K562 (cell line): ENCODE results near the gene CHAC1. TPM values are rescaled to one million over a fixed set of nuclear protein-coding genes. Genes with fewer than 3 reads are reported as not detected.

ENCODE experiments used
- ATAC-seq: fragments of 200-7000 bp; cut with Tn5 transposase; 3 replicates; pipeline ENCODE4 v1.9.1; 2020; ENCODE audit warnings: moderate library complexity
- BruUV-seq: library from RNA; stranded (reverse); fragments of 400-500 nt; replicated peaks from 2 replicates; lab custom pipeline; 2021; lab: Mats Ljungman, UMichigan
- CTCF ChIA-PET: fragments of 300-600 bp; formaldehyde crosslinking; extraction: SDS; loops from one replicate; lab custom pipeline; 2021; ENCODE audit warnings: low intra/inter-chr PET ratio; lab: Yijun Ruan, JAX
- POLR2A ChIA-PET: fragments of 300-600, 350-650 bp; sonication (Branson Sonifier 250); formaldehyde crosslinking; extraction: SDS; loops from one replicate; lab custom pipeline; 2021; ENCODE audit warnings: antibody characterized with exemption, inconsistent platforms; lab: Yijun Ruan, JAX
- DNase-seq, 4 experiments: peaks; one replicate each; pipeline versions ENCODE4 v3.0.0 to v3.0.0-alpha.2; 2011 to 2018; ENCODE audit warnings: low spot score in 3 of 4, mixed read lengths in 3 of 4; ENCODE audit errors: extremely low read depth in 1 of 4
- FAIRE-seq: peaks from 2 replicates; lab custom pipeline; 2011; peaks lifted over from hg19 to GRCh38; lab: Jason Lieb, UNC
- H2AFZ ChIP-seq: 2 replicates; pipeline ENCODE4 v1.6.0; 2011; ENCODE audit warnings: low read depth, low read length, control low read depth, inconsistent platforms
- H3K27ac ChIP-seq: fragments of 200-600 bp; 3 replicates; pipeline ENCODE4 v1.8.0; 2011; ENCODE audit warnings: low read depth, mild to moderate bottlenecking, control low read depth, inconsistent platforms, low read length, moderate library complexity, mixed read lengths; ENCODE audit errors: extremely low read depth
- H3K27me3 ChIP-seq, 2 experiments: fragments of 300-600 bp in 1 of 2; 2 replicates in 1 of 2; 3 replicates in 1 of 2; pipeline versions ENCODE4 v1.6.0 to v1.8.0; 2011; ENCODE audit warnings: inconsistent platforms in 2 of 2, low read length in 2 of 2, mild to moderate bottlenecking in 1 of 2, mixed read lengths in 1 of 2, moderate library complexity in 1 of 2; ENCODE audit not compliant: control insufficient read depth in 2 of 2, insufficient read depth in 2 of 2
- H3K36me3 ChIP-seq: fragments of 300-600 bp; 3 replicates; pipeline ENCODE4 v1.8.0; 2011; ENCODE audit warnings: mild to moderate bottlenecking, low read length, inconsistent platforms; ENCODE audit not compliant: control insufficient read depth, insufficient read depth
- H3K4me1 ChIP-seq, 2 experiments: fragments of 200-600 bp in 1 of 2; replicated peaks in 1 of 2; 2 replicates in 1 of 2; 3 replicates in 1 of 2; pipeline versions ENCODE4 v1.5.1 to v1.8.0; 2011; ENCODE audit warnings: inconsistent platforms in 2 of 2, low read length in 2 of 2, mild to moderate bottlenecking in 1 of 2, mixed read lengths in 1 of 2, moderate library complexity in 1 of 2; ENCODE audit not compliant: control insufficient read depth in 2 of 2, insufficient read depth in 2 of 2
- H3K4me2 ChIP-seq: 2 replicates; pipeline ENCODE4 v1.6.1; 2011; ENCODE audit warnings: low read length, control low read depth, inconsistent platforms, mixed read lengths; ENCODE audit not compliant: insufficient read depth
- H3K4me3 ChIP-seq: fragments of 200-600 bp; sonication (generic), shearing (Covaris generic); 2 replicates; pipeline ENCODE4 v1.5.1; 2016; ENCODE audit warnings: control low read depth, inconsistent platforms
- H3K79me2 ChIP-seq: fragments of 200-600 bp; 3 replicates; pipeline ENCODE4 v1.8.0; 2011; ENCODE audit warnings: low read length, inconsistent platforms; ENCODE audit not compliant: control insufficient read depth, insufficient read depth
- H3K9ac ChIP-seq, 2 experiments: 2 replicates each; pipeline versions ENCODE4 v1.6.0 to v1.6.1; 2011; ENCODE audit warnings: low read depth in 2 of 2, low read length in 2 of 2, control low read depth in 1 of 2, inconsistent platforms in 1 of 2, mild to moderate bottlenecking in 1 of 2, mixed read lengths in 1 of 2; ENCODE audit not compliant: insufficient read depth in 1 of 2
- H3K9me1 ChIP-seq: one replicate; pipeline ENCODE4 v1.6.0; 2011; ENCODE audit warnings: inconsistent platforms, mild to moderate bottlenecking, low read length, moderate library complexity; ENCODE audit not compliant: control insufficient read depth, insufficient read depth
- H3K9me3 ChIP-seq: replicated peaks from 2 replicates; pipeline ENCODE4 v1.5.1; 2011; ENCODE audit warnings: low read depth, low read length, inconsistent platforms; ENCODE audit not compliant: control insufficient read depth, insufficient read depth
- H4K20me1 ChIP-seq: replicated peaks from 2 replicates; pipeline ENCODE4 v1.6.1; 2011; ENCODE audit warnings: low read length, inconsistent platforms, mixed read lengths; ENCODE audit not compliant: control insufficient read depth, insufficient read depth
- NFE2L1 ChIP-seq: fragments of 450-650 bp; IDR thresholded peaks from 2 replicates; pipeline ENCODE4 v1.6.1; 2016; ENCODE audit warnings: missing genetic modification characterization, low read depth, mild to moderate bottlenecking, missing compliant biosample characterization, moderate library complexity, borderline replicate concordance
- NFIC ChIP-seq: fragments of 450-650 bp; IDR thresholded peaks from 2 replicates; pipeline ENCODE4 v1.6.1; 2017; ENCODE audit warnings: mild to moderate bottlenecking, inconsistent platforms
- POLR2G ChIP-seq: fragments of 200-400 bp; formaldehyde crosslinking; IDR thresholded peaks from 2 replicates; pipeline ENCODE4 v1.6.1; 2017; ENCODE audit warnings: low read depth, mild to moderate bottlenecking, antibody characterized with exemption, low read length, moderate library complexity
- SPI1 ChIP-seq: IDR thresholded peaks from 2 replicates; pipeline ENCODE4 v1.6.1; 2011; ENCODE audit warnings: low read depth, low read length, control low read depth, borderline replicate concordance
- SRF ChIP-seq, 2 experiments: fragments of 250-450, 450-650 bp in 1 of 2; sonication (Bioruptor Pico) in 1 of 2; sonication (generic) in 1 of 2; formaldehyde crosslinking; IDR thresholded peaks; 2 replicates each; pipeline versions ENCODE4 v1.5.0 to v1.5.1; 2020 to 2022; ENCODE audit warnings: mild to moderate bottlenecking in 1 of 2, missing genetic modification reagents in 1 of 2
- WGBS: fragments of 100-300 bp; shearing (Covaris generic); methylation state at CpG from one replicate; pipeline ENCODE4 v1.1.6; 2016; ENCODE audit warnings: low coverage, mixed read lengths; ENCODE audit not compliant: insufficient coverage; ENCODE audit errors: missing lambda C conversion rate; 5-methylcytosine and 5-hydroxymethylcytosine counted together
- in situ Hi-C: fragments of 300-500 bp; cut with MboI; formaldehyde crosslinking; loops from 4 replicates; pipeline ENCODE4 v1.15.0; 2018; ENCODE audit warnings: inconsistent platforms, mixed read lengths
- intact Hi-C: fragments of 100-400 bp; cut with micrococcal nuclease; formaldehyde crosslinking; loops from 2 replicates; pipeline ENCODE4 v1.14.2; 2022
- polyA plus RNA-seq, 8 experiments: library from polyadenylated mRNA; depleted of rRNA in 4 of 8; stranded (reverse) in 5 of 8; unstranded in 3 of 8; fragments of >200 nt; fragmentation: Nextera tagmentation in 2 of 8; fragmentation: Illumina TruSeq in 1 of 8; extraction: Ambion mirVana in 2 of 8; extraction: Trizol in 1 of 8; gene quantifications; 2 replicates each; pipeline versions ENCODE4 v1.2.1 to v1.2.3, GENCODE V29; 2011 to 2014; ENCODE audit warnings: inconsistent platforms in 1 of 8, missing spikeins in 1 of 8
- total RNA-seq, 7 experiments: library from RNA; depleted of rRNA in 6 of 7; stranded (reverse); fragments of >200 nt in 6 of 7; fragmentation: Illumina TruSeq in 2 of 7; extraction: Trizol in 2 of 7; gene quantifications; 2 replicates each; pipeline versions ENCODE4 v1.2.1 to v1.2.3, GENCODE V29; 2011 to 2021; ENCODE audit warnings: low replicate concordance in 1 of 7
- TF ChIP-seq, protein P1 (sequence below): conservative IDR thresholded peaks from 2 replicates; pipeline ENCODE4 v1.6.1; 2011; ENCODE audit warnings: low read depth, mild to moderate bottlenecking, low read length; ENCODE audit not compliant: control insufficient read depth
- TF ChIP-seq, protein P2 (sequence below), 2 experiments: fragments of 450-650 bp in 1 of 2; sonication (generic) in 1 of 2; formaldehyde crosslinking in 1 of 2; IDR thresholded peaks; 2 replicates each; pipeline versions ENCODE4 v1.7.1 to v1.9.0; 2016 to 2022; ENCODE audit warnings: inconsistent platforms in 1 of 2, mild to moderate bottlenecking in 1 of 2, missing genetic modification reagents in 1 of 2

The CHAC1 gene
- total and polyA plus RNA-seq, 9 of the 15 experiments (the other 6 are each of a cell fraction or from before 2014, with no cell fraction given) = 0.47 to 39.0 (median 7.5) TPM

DNA sequence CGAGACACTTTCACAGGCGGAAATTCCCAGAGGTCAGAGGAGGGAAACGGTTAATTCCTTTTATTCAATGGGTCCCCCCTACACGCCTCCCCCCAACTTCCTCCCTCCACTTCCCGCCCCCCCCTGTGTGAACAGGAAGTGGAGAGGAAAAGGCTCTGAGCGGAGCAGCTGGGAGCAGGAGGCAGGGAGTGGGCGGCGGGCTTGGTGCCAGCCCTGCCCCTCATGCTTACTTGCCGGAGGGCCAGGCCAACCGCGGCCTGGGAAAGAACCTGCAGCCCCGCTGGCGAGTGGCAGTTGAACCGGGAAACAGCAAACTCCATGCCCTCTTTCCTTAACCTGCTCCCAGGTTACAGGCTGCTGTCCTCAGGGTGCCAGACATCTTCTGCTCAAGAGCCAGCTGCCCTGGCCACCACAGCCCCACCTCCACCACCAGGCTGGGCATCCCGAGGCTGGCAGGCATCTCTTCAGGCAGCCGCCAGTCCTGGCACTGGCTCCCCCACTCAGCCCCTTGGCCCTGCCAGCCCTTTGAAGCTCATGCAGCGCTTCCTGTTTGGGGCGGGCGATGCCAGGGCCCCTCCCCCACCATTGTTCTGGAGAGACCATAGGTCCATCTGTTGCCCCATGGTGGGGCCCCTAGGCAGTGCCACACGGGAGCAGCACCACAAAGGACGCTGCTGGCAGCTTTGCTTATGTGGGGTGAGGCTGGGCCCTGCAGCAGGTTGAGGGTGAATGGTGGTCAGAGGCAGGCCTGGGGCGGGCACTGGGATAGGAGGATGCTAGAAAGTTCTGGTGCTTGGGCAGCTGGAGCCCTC is 46.1 kb upstream of the CHAC1 start:
- Histone ChIP-seq H3K27ac (peak overlapping the region; percentile 52; the same call in 2 of the 3 replicates), H3K4me3 (peak overlapping the region; percentile 34), H3K9me3 (no peaks in the 10 kb centered on the region), H3K36me3 (peaks cover 20% of the 10 kb centered on the region; the same call in 2 of the 3 replicates), H3K79me2 (no peaks in the 10 kb centered on the region), H3K4me1 (peaks cover 11 to 27% of the 10 kb centered on the region in 2 experiments; a peak in 4 of 5 replicates), H2AFZ (peak overlapping the region; percentile 78), H3K9me1 (no peaks in the 10 kb centered on the region), H3K4me2 (peak overlapping the region; percentile 76), H4K20me1 (peaks cover 20% of the 10 kb centered on the region; the same call in 1 of the 2 replicates), H3K9ac (peak overlapping the region; percentile 38 to 92; a peak in 3 of 4 replicates), H3K27me3 (no peaks in the 10 kb centered on the region)
- WGBS = 57% methylated on average over 16 of the region's 22 CpGs
- in situ Hi-C loops (loop anchor here (5.0 kb wide), 1 partner anchor 115 kb away; no protein-coding TSS in a partner anchor), intact Hi-C loops (loop anchor here (1.0 to 5.0 kb wide), 2 partner anchors 60 to 115 kb away; no protein-coding TSS in a partner anchor)
- POLR2A ChIA-PET = interaction anchor here (0.5 to 1.7 kb wide), 4 partner anchors 9 to 118 kb away, joined by 3 to 10 read pairs (median 4); no protein-coding TSS in a partner anchor
- ATAC-seq (no peak), DNase-seq (peak in 1 of 4 experiments; percentile 49), FAIRE-seq (no peak)
- CTCF ChIA-PET = interaction anchor here (0.8 to 5.5 kb wide), 3 partner anchors 111 to 278 kb away, joined by 3 to 74 read pairs (median 58); no protein-coding TSS in a partner anchor
- no TSS peak for BruUV-seq
- TF ChIP-seq, protein P1, sequence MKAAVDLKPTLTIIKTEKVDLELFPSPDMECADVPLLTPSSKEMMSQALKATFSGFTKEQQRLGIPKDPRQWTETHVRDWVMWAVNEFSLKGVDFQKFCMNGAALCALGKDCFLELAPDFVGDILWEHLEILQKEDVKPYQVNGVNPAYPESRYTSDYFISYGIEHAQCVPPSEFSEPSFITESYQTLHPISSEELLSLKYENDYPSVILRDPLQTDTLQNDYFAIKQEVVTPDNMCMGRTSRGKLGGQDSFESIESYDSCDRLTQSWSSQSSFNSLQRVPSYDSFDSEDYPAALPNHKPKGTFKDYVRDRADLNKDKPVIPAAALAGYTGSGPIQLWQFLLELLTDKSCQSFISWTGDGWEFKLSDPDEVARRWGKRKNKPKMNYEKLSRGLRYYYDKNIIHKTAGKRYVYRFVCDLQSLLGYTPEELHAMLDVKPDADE = no peak
- TF ChIP-seq NFE2L1 (tag) (no peak), NFIC (peak; percentile 41; the same call in 1 of the 2 replicates), SRF (CRISPR knock-in tag; IDR thresholded peaks at IDR 0.05) (no peak), SPI1 (peak; percentile 75; the same call in 1 of the 2 replicates), POLR2G (peak; percentile 53)
- TF ChIP-seq, protein P2, sequence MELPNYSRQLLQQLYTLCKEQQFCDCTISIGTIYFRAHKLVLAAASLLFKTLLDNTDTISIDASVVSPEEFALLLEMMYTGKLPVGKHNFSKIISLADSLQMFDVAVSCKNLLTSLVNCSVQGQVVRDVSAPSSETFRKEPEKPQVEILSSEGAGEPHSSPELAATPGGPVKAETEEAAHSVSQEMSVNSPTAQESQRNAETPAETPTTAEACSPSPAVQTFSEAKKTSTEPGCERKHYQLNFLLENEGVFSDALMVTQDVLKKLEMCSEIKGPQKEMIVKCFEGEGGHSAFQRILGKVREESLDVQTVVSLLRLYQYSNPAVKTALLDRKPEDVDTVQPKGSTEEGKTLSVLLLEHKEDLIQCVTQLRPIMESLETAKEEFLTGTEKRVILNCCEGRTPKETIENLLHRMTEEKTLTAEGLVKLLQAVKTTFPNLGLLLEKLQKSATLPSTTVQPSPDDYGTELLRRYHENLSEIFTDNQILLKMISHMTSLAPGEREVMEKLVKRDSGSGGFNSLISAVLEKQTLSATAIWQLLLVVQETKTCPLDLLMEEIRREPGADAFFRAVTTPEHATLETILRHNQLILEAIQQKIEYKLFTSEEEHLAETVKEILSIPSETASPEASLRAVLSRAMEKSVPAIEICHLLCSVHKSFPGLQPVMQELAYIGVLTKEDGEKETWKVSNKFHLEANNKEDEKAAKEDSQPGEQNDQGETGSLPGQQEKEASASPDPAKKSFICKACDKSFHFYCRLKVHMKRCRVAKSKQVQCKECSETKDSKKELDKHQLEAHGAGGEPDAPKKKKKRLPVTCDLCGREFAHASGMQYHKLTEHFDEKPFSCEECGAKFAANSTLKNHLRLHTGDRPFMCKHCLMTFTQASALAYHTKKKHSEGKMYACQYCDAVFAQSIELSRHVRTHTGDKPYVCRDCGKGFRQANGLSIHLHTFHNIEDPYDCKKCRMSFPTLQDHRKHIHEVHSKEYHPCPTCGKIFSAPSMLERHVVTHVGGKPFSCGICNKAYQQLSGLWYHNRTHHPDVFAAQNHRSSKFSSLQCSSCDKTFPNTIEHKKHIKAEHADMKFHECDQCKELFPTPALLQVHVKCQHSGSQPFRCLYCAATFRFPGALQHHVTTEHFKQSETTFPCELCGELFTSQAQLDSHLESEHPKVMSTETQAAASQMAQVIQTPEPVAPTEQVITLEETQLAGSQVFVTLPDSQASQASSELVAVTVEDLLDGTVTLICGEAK (IDR thresholded peaks at IDR 0.05) = peak; percentile 58
- TF ChIP-seq, protein P2 (CRISPR knock-in tag; IDR thresholded peaks at IDR 0.05) = no peak
